ENCODE data around the gene PPP1R18. TPM values are rescaled to one million over a fixed set of nuclear protein-coding genes. Genes with fewer than 3 reads are reported as not detected.

PPP1R18 gene
- total and polyA plus RNA-seq, 9 of the 15 experiments (the other 6 are each of a cell fraction or from before 2014, with no cell fraction given), result 12.0 to 99.2 (median 42.6) TPM

DNA sequence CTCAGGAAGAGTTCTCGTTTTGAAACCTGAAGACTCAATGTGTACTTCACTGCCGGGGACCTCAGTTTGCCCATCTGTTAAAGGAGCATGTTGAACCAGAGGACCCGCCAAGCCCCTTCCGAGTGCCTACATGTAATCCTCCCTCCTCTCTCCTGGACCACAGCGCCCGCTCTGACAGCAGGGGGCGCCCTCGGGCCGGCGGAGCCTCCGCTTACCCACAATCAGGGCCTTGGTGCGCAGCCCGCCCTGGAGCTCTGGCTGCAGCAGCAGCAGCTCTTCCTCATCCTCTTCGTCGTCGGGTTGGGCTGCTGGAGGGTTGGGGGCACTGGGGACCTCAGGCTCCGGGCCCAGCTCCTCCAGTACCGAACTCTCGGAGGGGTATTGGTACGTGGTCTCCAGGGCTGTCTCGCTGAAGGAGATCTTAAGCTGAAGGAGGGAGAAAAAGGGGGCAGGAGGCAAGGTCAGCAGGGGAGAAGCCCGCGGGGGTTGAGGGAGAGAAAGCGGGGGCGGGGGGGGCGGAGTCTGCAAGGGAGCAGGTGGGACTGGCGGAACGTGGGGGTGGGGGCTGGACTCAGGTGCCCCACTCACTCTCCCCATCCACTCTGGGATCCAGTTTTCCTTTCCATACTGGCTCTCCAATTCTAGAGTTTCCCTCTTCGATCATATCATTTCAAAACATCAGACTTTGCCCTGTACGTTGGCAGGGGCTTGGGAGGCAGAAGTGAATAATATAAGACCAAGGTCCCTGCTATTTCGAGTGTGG is 7.3 kb downstream of the PPP1R18 start (continued):
- TF ChIP-seq, protein P1, sequence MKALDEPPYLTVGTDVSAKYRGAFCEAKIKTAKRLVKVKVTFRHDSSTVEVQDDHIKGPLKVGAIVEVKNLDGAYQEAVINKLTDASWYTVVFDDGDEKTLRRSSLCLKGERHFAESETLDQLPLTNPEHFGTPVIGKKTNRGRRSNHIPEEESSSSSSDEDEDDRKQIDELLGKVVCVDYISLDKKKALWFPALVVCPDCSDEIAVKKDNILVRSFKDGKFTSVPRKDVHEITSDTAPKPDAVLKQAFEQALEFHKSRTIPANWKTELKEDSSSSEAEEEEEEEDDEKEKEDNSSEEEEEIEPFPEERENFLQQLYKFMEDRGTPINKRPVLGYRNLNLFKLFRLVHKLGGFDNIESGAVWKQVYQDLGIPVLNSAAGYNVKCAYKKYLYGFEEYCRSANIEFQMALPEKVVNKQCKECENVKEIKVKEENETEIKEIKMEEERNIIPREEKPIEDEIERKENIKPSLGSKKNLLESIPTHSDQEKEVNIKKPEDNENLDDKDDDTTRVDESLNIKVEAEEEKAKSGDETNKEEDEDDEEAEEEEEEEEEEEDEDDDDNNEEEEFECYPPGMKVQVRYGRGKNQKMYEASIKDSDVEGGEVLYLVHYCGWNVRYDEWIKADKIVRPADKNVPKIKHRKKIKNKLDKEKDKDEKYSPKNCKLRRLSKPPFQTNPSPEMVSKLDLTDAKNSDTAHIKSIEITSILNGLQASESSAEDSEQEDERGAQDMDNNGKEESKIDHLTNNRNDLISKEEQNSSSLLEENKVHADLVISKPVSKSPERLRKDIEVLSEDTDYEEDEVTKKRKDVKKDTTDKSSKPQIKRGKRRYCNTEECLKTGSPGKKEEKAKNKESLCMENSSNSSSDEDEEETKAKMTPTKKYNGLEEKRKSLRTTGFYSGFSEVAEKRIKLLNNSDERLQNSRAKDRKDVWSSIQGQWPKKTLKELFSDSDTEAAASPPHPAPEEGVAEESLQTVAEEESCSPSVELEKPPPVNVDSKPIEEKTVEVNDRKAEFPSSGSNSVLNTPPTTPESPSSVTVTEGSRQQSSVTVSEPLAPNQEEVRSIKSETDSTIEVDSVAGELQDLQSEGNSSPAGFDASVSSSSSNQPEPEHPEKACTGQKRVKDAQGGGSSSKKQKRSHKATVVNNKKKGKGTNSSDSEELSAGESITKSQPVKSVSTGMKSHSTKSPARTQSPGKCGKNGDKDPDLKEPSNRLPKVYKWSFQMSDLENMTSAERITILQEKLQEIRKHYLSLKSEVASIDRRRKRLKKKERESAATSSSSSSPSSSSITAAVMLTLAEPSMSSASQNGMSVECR (CRISPR knock-in tag; IDR thresholded peaks at IDR 0.05), result 0 out of 2 replicates have a peak, but pooled peaks have one; percentile 39
- TF ChIP-seq CREBBP (IDR thresholded peaks at IDR 0.05; ENCODE audit: low read depth, low read length) (no peak), PCBP1 (IDR thresholded peaks at IDR 0.05; ENCODE audit: low read depth, low read length, poor library complexity, severe bottlenecking) (no peak), GTF2F1 (IDR thresholded peaks at IDR 0.05; ENCODE audit: low read depth, low read length) (0 out of 2 replicates have a peak, but pooled peaks have one; percentile 35), MECOM (CRISPR knock-in tag; IDR thresholded peaks at IDR 0.05) (no peak), DDX20 (tag; IDR thresholded peaks at IDR 0.05; ENCODE audit: low read depth) (no peak), E2F1 (CRISPR knock-in tag; IDR thresholded peaks at IDR 0.05) (0 out of 2 replicates have a peak, but pooled peaks have one; percentile 47), CHCHD3 (CRISPR knock-in tag; IDR thresholded peaks at IDR 0.05) (no peak), ZNF507 (tag; conservative IDR thresholded peaks at IDR 0.05) (no peak), L3MBTL2 (IDR thresholded peaks at IDR 0.05) (0 out of 2 replicates have a peak, but pooled peaks have one; percentile 38), NR3C1 (CRISPR knock-in tag; IDR thresholded peaks at IDR 0.05) (no peak), ZNF444 (CRISPR knock-in tag; IDR thresholded peaks at IDR 0.05) (no peak), ZNF239 (CRISPR knock-in tag; IDR thresholded peaks at IDR 0.05) (peak; percentile 63), ZNF668 (CRISPR knock-in tag; IDR thresholded peaks at IDR 0.05) (no peak), PHTF2 (CRISPR knock-in tag; IDR thresholded peaks at IDR 0.05) (no peak), ZNF76 (CRISPR knock-in tag; IDR thresholded peaks at IDR 0.05; ENCODE audit: borderline replicate concordance) (no peak), ZNF274 (IDR thresholded peaks at IDR 0.05; ENCODE audit: borderline replicate concordance, low read depth, low read length) (no peak), ZSCAN32 (CRISPR knock-in tag; IDR thresholded peaks at IDR 0.05) (no peak), MYC (IDR thresholded peaks at IDR 0.05; ENCODE audit: low read depth, low read length) (peak; percentile 43; the same call in 1 of the 2 replicates), MYC (CRISPR knock-in tag; IDR thresholded peaks at IDR 0.05; ENCODE audit: borderline replicate concordance, low read depth) (no peak)
- TF ChIP-seq, protein P2, sequence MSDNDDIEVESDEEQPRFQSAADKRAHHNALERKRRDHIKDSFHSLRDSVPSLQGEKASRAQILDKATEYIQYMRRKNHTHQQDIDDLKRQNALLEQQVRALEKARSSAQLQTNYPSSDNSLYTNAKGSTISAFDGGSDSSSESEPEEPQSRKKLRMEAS (CRISPR knock-in tag; IDR thresholded peaks at IDR 0.05), result no peak
- TF ChIP-seq, protein P3, sequence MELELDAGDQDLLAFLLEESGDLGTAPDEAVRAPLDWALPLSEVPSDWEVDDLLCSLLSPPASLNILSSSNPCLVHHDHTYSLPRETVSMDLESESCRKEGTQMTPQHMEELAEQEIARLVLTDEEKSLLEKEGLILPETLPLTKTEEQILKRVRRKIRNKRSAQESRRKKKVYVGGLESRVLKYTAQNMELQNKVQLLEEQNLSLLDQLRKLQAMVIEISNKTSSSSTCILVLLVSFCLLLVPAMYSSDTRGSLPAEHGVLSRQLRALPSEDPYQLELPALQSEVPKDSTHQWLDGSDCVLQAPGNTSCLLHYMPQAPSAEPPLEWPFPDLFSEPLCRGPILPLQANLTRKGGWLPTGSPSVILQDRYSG (tag; conservative IDR thresholded peaks at IDR 0.05; ENCODE audit: low read depth), result no peak
